ENCODE results near the gene LCOR. TPM values are rescaled to one million over a fixed set of nuclear protein-coding genes. Genes with fewer than 3 reads are reported as not detected.

LCOR gene
- polyA plus RNA-seq, 1 experiment = 11.6 TPM

GRCh38 chr10:96858706-96859050 lies 26.6 kb downstream of the LCOR start:
- no peak for TF ChIP-seq CTCF (IDR thresholded peaks at IDR 0.05; ENCODE audit: low read depth, low read length)
- no peak for DNase-seq (ENCODE audit: low read depth, low spot score)
- Histone ChIP-seq H3K4me3 (ENCODE audit: low read depth, low read length) (no peak overlapping the region), H3K27me3 (ENCODE audit: control insufficient read depth, insufficient read depth, low read length) (no peaks in the 10 kb centered on the region), H3K9me3 (ENCODE audit: control insufficient read depth, insufficient read depth, low read length) (no peaks in the 10 kb centered on the region), H3K27ac (ENCODE audit: low read depth, low read length) (no peak overlapping the region)
- POLR2A ChIA-PET = no interaction called here
- CTCF ChIA-PET = no interaction called here

DNA sequence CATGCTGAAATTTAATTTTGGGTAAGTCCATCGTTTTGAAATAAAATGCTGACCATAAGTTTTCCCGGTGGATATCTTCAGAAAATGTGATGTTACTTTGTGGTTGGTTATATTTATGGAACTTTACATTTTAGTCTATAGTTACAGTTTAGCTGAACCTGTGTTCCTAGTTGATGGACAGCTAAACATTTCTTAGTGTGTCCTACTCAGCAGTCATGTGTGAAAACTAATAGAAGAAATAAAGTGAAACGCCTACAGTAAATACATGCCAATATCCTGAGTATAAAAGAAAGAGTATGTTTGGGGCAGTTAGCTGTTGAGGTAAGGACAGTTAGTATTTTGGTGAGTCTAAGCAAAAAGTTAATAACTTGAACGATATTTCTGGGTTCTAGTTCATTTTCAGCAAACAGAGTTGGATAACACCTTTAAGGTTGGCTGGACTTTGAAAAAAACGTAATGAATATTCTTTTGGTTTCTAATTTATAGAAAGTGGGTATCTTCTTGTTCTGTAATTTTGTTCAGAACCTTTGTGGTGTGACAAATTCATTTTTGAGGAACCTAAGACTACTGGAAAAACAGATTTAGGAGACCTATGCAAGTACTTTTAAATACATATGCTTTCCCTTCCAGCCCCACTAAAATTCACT lies 28.7 kb downstream of the LCOR start:
- H3K27ac ChIP-seq (ENCODE audit: low read depth, low read length) = no peak overlapping the region
- H3K9me3 ChIP-seq (ENCODE audit: control insufficient read depth, insufficient read depth, low read length) = no peaks in the 10 kb centered on the region
- TF ChIP-seq CTCF (IDR thresholded peaks at IDR 0.05; ENCODE audit: low read depth, low read length) = no peak
- DNase-seq (ENCODE audit: low read depth, low spot score) = no peak
- H3K27me3 ChIP-seq (ENCODE audit: control insufficient read depth, insufficient read depth, low read length) = no peaks in the 10 kb centered on the region
- ChIA-PET POLR2A (no interaction called here), CTCF (interaction anchor here (0.7 to 1.2 kb wide), 4 partner anchors 9 to 177 kb away, joined by 3 read pairs; no protein-coding TSS in a partner anchor)
- no peak overlapping the region for H3K4me3 ChIP-seq (ENCODE audit: low read depth, low read length)

GRCh38 chr10:96863922-96864543 lies 31.9 kb downstream of the LCOR start:
- POLR2A ChIA-PET = interaction anchor here (1.0 kb wide), 1 partner anchor 13 kb away, joined by 3 read pairs; no protein-coding TSS in a partner anchor
- no peak for TF ChIP-seq CTCF (IDR thresholded peaks at IDR 0.05; ENCODE audit: low read depth, low read length)
- CTCF ChIA-PET = interaction anchor here (0.6 to 1.1 kb wide), 2 partner anchors 209 to 223 kb away, joined by 3 read pairs; no protein-coding TSS in a partner anchor
- Histone ChIP-seq H3K27me3 (ENCODE audit: control insufficient read depth, insufficient read depth, low read length) (no peaks in the 10 kb centered on the region), H3K9me3 (ENCODE audit: control insufficient read depth, insufficient read depth, low read length) (no peaks in the 10 kb centered on the region), H3K27ac (ENCODE audit: low read depth, low read length) (no peak overlapping the region), H3K4me3 (ENCODE audit: low read depth, low read length) (no peak overlapping the region)
- no peak for DNase-seq (ENCODE audit: low read depth, low spot score)

DNA sequence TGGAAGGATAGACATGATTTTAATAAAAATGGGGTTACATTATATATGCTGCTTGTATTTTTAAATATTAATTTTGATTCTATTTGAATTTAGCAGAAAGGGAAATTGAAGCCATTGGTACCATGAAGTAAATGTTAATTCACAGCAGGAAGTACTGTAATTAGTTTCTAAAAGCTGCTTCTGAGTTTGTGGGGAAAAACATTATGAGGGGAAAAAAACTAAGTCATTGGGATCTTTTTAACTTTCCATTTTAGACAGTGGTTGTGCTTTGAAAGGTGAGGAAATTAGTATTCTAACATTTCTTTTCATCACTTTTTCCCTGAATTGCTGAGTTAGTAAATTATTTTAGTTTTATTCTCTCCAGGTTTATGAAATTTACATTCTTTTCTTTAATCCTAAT lies 41.0 kb downstream of the LCOR start:
- no peak for DNase-seq (ENCODE audit: low read depth, low spot score)
- no peak overlapping the region for H3K4me3 ChIP-seq (ENCODE audit: low read depth, low read length)
- no peak for TF ChIP-seq CTCF (IDR thresholded peaks at IDR 0.05; ENCODE audit: low read depth, low read length)
- ChIA-PET POLR2A (no interaction called here), CTCF (no interaction called here)
- no peaks in the 10 kb centered on the region for H3K27me3 ChIP-seq (ENCODE audit: control insufficient read depth, insufficient read depth, low read length)
- H3K9me3 ChIP-seq (ENCODE audit: control insufficient read depth, insufficient read depth, low read length) = no peaks in the 10 kb centered on the region
- no peak overlapping the region for H3K27ac ChIP-seq (ENCODE audit: low read depth, low read length)

- Histone ChIP-seq H3K27ac (ENCODE audit: low read depth, low read length) (no peak overlapping the region), H3K4me3 (ENCODE audit: low read depth, low read length) (no peak overlapping the region), H3K9me3 (ENCODE audit: control insufficient read depth, insufficient read depth, low read length) (no peaks in the 10 kb centered on the region), H3K27me3 (ENCODE audit: control insufficient read depth, insufficient read depth, low read length) (no peaks in the 10 kb centered on the region)
- ChIA-PET CTCF (interaction anchor here (0.6 kb wide), 1 partner anchor 89 kb away, joined by 3 read pairs; no protein-coding TSS in a partner anchor), POLR2A (interaction anchor here (0.6 kb wide), 1 partner anchor 90 kb away, joined by 3 read pairs; no protein-coding TSS in a partner anchor)
- TF ChIP-seq CTCF (IDR thresholded peaks at IDR 0.05; ENCODE audit: low read depth, low read length) = no peak
- no peak for DNase-seq (ENCODE audit: low read depth, low spot score)
These were observed 41.8 kb downstream of the LCOR start for GRCh38 chr10:96873756-96874467.

All from AG04450 (cell line).